HEK293T (cell line): ENCODE data around the gene DMD.

Experiments
- CTCF ChIA-PET: fragments of 350-600 bp; formaldehyde crosslinking; extraction: SDS; loops from one replicate; lab custom pipeline; 2021; ENCODE audit warnings: antibody characterized with exemption, inconsistent platforms; lab: Yijun Ruan, JAX
- POLR2A ChIA-PET: fragments of 350-600 bp; formaldehyde crosslinking; extraction: SDS; loops from one replicate; lab custom pipeline; 2020; ENCODE audit warnings: antibody characterized with exemption, inconsistent platforms; lab: Yijun Ruan, JAX
- DNase-seq: peaks from one replicate; pipeline ENCODE4 v3.0.0; 2012; ENCODE audit warnings: mixed read lengths; ENCODE audit errors: extremely low spot score
- ARNT ChIP-seq: fragments of 450-650 bp; IDR thresholded peaks from 2 replicates; pipeline ENCODE4 v1.6.1; 2017; ENCODE audit warnings: mild to moderate bottlenecking
- BHLHE40 ChIP-seq: fragments of 450-650 bp; IDR thresholded peaks from 2 replicates; pipeline ENCODE4 v1.6.1; 2016; ENCODE audit warnings: mild to moderate bottlenecking, moderate library complexity, borderline replicate concordance
- CTBP1 ChIP-seq: fragments of 450-650 bp; IDR thresholded peaks from 2 replicates; pipeline ENCODE4 v1.6.1; 2016; ENCODE audit warnings: borderline replicate concordance
- ELF4 ChIP-seq: fragments of 450-650 bp; IDR thresholded peaks from 2 replicates; pipeline ENCODE4 v1.6.1; 2017; ENCODE audit warnings: antibody characterized with exemption
- FOXA1 ChIP-seq: fragments of 450-650 bp; IDR thresholded peaks from 2 replicates; pipeline ENCODE4 v1.6.1; 2016; ENCODE audit warnings: mild to moderate bottlenecking
- FOXK2 ChIP-seq: fragments of 450-650 bp; IDR thresholded peaks from 2 replicates; pipeline ENCODE4 v1.6.1; 2016; ENCODE audit warnings: mild to moderate bottlenecking
- FOXM1 ChIP-seq: fragments of 450-650 bp; IDR thresholded peaks from 2 replicates; pipeline ENCODE4 v1.6.1; 2017; ENCODE audit warnings: mild to moderate bottlenecking, borderline replicate concordance
- HDGF ChIP-seq: fragments of 450-650 bp; IDR thresholded peaks from 2 replicates; pipeline ENCODE4 v1.6.1; 2017; ENCODE audit warnings: antibody characterized with exemption, borderline replicate concordance
- L3MBTL2 ChIP-seq: fragments of 450-650 bp; conservative IDR thresholded peaks from 2 replicates; pipeline ENCODE4 v1.6.1; 2016; ENCODE audit warnings: mild to moderate bottlenecking
- LEF1 ChIP-seq: fragments of 450-650 bp; IDR thresholded peaks from 2 replicates; pipeline ENCODE4 v1.6.1; 2017; ENCODE audit warnings: mild to moderate bottlenecking, borderline replicate concordance
- NFRKB ChIP-seq: fragments of 450-650 bp; IDR thresholded peaks from 2 replicates; pipeline ENCODE4 v1.6.1; 2016; ENCODE audit warnings: mild to moderate bottlenecking, moderate library complexity
- PKNOX1 ChIP-seq: fragments of 450-650 bp; IDR thresholded peaks from 2 replicates; pipeline ENCODE4 v1.6.1; 2016
- SP1 ChIP-seq: fragments of 450-650 bp; IDR thresholded peaks from 2 replicates; pipeline ENCODE4 v1.6.1; 2017
- SUZ12 ChIP-seq: fragments of 450-650 bp; IDR thresholded peaks from 2 replicates; pipeline ENCODE4 v1.6.1; 2016; ENCODE audit warnings: mild to moderate bottlenecking
- TARDBP ChIP-seq: fragments of 450-650 bp; IDR thresholded peaks from 2 replicates; pipeline ENCODE4 v1.6.1; 2016
- ZNF384 ChIP-seq: fragments of 450-650 bp; IDR thresholded peaks from 2 replicates; pipeline ENCODE4 v1.6.1; 2016

DMD gene

GRCh38 chrX:31168551-31168950 is 2042.8 kb downstream of the DMD start:
- no peak for DNase-seq
- ChIA-PET CTCF (no interaction called here), POLR2A (no interaction called here)
- TF ChIP-seq ELF4 (no peak), HDGF (no peak), TARDBP (no peak), FOXA1 (no peak), L3MBTL2 (no peak), FOXM1 (no peak), LEF1 (no peak)

- DNase-seq: no peak
- ChIA-PET CTCF (interaction anchor here (0.6 kb wide), 1 partner anchor 1279 kb away, joined by 3 read pairs; no protein-coding TSS in a partner anchor), POLR2A (no interaction called here)
- no peak for TF ChIP-seq SUZ12
- TF ChIP-seq CTBP1: no peak
- no peak for TF ChIP-seq SP1
- no peak for TF ChIP-seq ARNT
- no peak for TF ChIP-seq ZNF384
- no peak for TF ChIP-seq L3MBTL2
- TF ChIP-seq NFRKB: no peak
Measured at GRCh38 chrX:31166832-31167231, 2044.5 kb downstream of the DMD start.

GRCh38 chrX:31166416-31166815 is 2044.9 kb downstream of the DMD start:
- CTCF ChIA-PET: interaction anchor here (0.6 kb wide), 1 partner anchor 1279 kb away, joined by 3 read pairs; no protein-coding TSS in a partner anchor
- POLR2A ChIA-PET: no interaction called here
- TF ChIP-seq SP1 (no peak), BHLHE40 (no peak), NFRKB (no peak), PKNOX1 (no peak), CTBP1 (no peak), L3MBTL2 (no peak), SUZ12 (no peak), ZNF384 (no peak), TARDBP (no peak), LEF1 (no peak), HDGF (no peak), ARNT (no peak), FOXK2 (no peak)
- DNase-seq: no peak

GRCh38 chrX:31165241-31166035 is 2045.9 kb downstream of the DMD start:
- POLR2A ChIA-PET: no interaction called here
- no peak for DNase-seq
- CTCF ChIA-PET: no interaction called here
- TF ChIP-seq LEF1 (no peak), BHLHE40 (no peak)

GRCh38 chrX:31154946-31155345 is 2056.4 kb downstream of the DMD start:
- ChIA-PET POLR2A (no interaction called here), CTCF (no interaction called here)
- no peak for DNase-seq
- TF ChIP-seq SUZ12 (no peak), BHLHE40 (no peak), LEF1 (no peak), CTBP1 (no peak), ZNF384 (no peak), FOXK2 (no peak), FOXM1 (no peak), FOXA1 (no peak), NFRKB (no peak), TARDBP (no peak), ELF4 (no peak), HDGF (no peak), L3MBTL2 (no peak)

- CTCF ChIA-PET: no interaction called here
- no peak for TF ChIP-seq ELF4
- no peak for TF ChIP-seq CTBP1
- no peak for TF ChIP-seq HDGF
- no peak for TF ChIP-seq FOXA1
- no peak for TF ChIP-seq SP1
- no peak for TF ChIP-seq FOXK2
- no peak for TF ChIP-seq NFRKB
- TF ChIP-seq PKNOX1: no peak
- TF ChIP-seq BHLHE40: no peak
- no peak for TF ChIP-seq FOXM1
- no peak for DNase-seq
- POLR2A ChIA-PET: no interaction called here
Measured at GRCh38 chrX:31153475-31154047, 2057.8 kb downstream of the DMD start.

GRCh38 chrX:31147175-31147574 is 2064.2 kb downstream of the DMD start:
- TF ChIP-seq SP1 (no peak), PKNOX1 (no peak), FOXA1 (no peak), ELF4 (no peak), BHLHE40 (no peak), FOXM1 (no peak), NFRKB (no peak), ZNF384 (no peak), TARDBP (no peak), FOXK2 (no peak)
- CTCF ChIA-PET: no interaction called here
- POLR2A ChIA-PET: no interaction called here
- DNase-seq: no peak
